ENCODE data around the gene GPATCH4. TPM values are rescaled to one million over a fixed set of nuclear protein-coding genes. Genes with fewer than 3 reads are reported as not detected.

The GPATCH4 gene
- total RNA-seq, 1 donor from 2014 or later = 29.4 TPM

DNA sequence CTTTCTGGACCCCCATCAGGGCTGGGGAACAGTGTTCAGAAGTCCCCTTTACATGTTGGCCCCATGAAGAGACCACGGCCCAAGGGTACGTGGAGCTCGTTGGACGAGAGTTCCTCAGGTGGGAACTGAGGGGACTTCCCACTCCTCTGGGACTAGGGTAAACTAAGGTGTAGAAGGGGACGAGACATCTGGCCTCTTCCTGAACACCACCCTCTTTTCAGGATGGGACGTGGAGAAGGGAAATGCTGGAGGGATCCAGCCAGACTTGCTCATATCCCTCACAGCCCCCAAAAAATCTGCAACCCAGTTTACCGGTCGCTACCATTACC, 7.7 kb downstream of the GPATCH4 start:
- peak in 1 of 2 donors; percentile 40 for DNase-seq (ENCODE audit: low spot score in 2 of 2)
- intact Hi-C loops (cut with DNase I) = no loop called here
- TF ChIP-seq, protein P1, sequence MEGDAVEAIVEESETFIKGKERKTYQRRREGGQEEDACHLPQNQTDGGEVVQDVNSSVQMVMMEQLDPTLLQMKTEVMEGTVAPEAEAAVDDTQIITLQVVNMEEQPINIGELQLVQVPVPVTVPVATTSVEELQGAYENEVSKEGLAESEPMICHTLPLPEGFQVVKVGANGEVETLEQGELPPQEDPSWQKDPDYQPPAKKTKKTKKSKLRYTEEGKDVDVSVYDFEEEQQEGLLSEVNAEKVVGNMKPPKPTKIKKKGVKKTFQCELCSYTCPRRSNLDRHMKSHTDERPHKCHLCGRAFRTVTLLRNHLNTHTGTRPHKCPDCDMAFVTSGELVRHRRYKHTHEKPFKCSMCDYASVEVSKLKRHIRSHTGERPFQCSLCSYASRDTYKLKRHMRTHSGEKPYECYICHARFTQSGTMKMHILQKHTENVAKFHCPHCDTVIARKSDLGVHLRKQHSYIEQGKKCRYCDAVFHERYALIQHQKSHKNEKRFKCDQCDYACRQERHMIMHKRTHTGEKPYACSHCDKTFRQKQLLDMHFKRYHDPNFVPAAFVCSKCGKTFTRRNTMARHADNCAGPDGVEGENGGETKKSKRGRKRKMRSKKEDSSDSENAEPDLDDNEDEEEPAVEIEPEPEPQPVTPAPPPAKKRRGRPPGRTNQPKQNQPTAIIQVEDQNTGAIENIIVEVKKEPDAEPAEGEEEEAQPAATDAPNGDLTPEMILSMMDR (IDR thresholded peaks at IDR 0.05) = no peak
- H3K4me1 ChIP-seq = peaks cover 4 to 10% of the 10 kb centered on the region in 2 donors
- H3K4me3 ChIP-seq = no peak overlapping the region
- H3K36me3 ChIP-seq = peaks cover 3 to 40% of the 10 kb centered on the region in 2 donors
- H3K27me3 ChIP-seq = no peaks in the 10 kb centered on the region
- no peak overlapping the region for H3K27ac ChIP-seq
- no peaks in the 10 kb centered on the region for H3K9me3 ChIP-seq

DNA sequence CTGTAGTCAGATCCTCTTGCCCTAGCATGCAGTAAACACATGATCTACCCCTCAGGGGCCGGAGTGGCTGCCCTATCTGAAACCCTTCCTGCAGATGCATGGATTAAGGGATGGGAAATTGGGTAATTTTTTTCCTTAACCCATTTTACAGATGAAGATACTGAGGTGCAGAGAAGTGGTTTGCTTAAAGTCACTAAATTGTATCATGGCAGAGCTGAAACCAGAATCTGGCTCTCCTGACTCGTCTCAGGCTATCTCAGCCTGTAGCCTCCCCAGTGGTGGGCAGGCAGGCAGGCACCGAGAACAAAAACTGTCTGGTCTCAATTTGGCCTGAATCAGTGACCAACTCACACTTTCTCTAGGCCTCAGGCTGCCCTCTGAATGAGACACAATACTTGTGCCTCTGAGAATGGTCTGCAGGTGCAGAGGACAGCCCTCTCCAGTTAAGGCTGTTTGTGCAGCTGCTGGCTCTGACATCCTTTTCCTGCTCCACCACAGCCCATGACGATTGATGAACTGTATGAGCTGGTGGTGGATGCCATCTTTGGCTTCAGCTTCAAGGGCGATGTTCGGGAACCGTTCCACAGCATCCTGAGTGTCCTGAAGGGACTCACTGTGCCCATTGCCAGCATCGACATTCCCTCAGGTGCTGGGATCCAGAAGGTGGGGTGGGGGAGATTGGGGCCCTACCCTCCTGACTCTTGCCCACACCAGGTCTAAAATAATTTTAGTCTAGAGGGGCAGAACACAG, 8.2 kb downstream of the GPATCH4 start:
- TF ChIP-seq, protein P1 (IDR thresholded peaks at IDR 0.05) = no peak
- Histone ChIP-seq H3K27me3 (no peaks in the 10 kb centered on the region), H3K27ac (peak overlapping the region in 1 of 2 donors; percentile 83), H3K4me1 (peaks cover 4 to 10% of the 10 kb centered on the region in 2 donors), H3K36me3 (peaks cover 3 to 36% of the 10 kb centered on the region in 2 donors), H3K4me3 (no peak overlapping the region), H3K9me3 (no peaks in the 10 kb centered on the region)
- intact Hi-C loops (cut with DNase I) = no loop called here
- DNase-seq (ENCODE audit: low spot score in 2 of 2) = peak in 1 of 2 donors; percentile 53

DNA sequence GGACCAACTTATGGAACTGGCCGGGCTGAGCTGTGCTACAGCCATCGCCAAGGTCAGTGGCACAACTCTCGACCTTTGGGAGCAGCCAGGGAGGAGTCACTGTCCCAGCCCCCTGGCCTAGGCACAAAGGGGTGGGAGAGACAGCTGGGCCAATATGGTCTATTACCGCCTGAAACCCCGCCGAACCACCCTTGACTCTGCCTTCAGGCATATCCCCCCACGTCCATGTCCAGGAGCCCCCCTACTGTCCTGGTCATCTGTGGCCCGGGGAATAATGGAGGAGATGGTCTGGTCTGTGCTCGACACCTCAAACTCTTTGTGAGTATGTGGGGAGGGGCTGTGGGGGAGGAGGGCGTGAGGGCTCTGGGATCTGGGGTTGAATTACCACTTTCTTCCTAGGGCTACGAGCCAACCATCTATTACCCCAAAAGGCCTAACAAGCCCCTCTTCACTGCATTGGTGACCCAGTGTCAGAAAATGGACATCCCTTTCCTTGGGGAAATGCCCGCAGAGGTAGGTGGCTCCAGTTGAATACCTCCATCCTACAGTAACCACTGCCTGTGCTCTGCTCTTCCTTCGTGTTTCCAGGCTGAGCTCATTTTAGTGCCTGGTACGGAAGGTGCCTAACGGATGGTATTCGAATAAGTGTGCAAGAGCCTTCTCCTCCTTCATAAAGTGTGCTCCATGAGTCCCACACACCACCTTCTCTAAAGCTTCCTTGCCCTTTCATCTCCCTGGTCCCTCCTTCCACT, 8.9 kb downstream of the GPATCH4 start:
- Histone ChIP-seq H3K4me3 (peak overlapping the region; percentile 80 to 94), H3K27ac (peak overlapping the region; percentile 82 to 83), H3K9me3 (no peaks in the 10 kb centered on the region), H3K27me3 (no peaks in the 10 kb centered on the region), H3K4me1 (peaks cover 4 to 10% of the 10 kb centered on the region in 2 donors), H3K36me3 (peaks cover 3 to 30% of the 10 kb centered on the region in 2 donors)
- DNase-seq (ENCODE audit: low spot score in 2 of 2) = peak in 1 of 2 donors; percentile 48
- TF ChIP-seq, protein P1 (IDR thresholded peaks at IDR 0.05) = no peak
- intact Hi-C loops (cut with DNase I) = no loop called here

DNA sequence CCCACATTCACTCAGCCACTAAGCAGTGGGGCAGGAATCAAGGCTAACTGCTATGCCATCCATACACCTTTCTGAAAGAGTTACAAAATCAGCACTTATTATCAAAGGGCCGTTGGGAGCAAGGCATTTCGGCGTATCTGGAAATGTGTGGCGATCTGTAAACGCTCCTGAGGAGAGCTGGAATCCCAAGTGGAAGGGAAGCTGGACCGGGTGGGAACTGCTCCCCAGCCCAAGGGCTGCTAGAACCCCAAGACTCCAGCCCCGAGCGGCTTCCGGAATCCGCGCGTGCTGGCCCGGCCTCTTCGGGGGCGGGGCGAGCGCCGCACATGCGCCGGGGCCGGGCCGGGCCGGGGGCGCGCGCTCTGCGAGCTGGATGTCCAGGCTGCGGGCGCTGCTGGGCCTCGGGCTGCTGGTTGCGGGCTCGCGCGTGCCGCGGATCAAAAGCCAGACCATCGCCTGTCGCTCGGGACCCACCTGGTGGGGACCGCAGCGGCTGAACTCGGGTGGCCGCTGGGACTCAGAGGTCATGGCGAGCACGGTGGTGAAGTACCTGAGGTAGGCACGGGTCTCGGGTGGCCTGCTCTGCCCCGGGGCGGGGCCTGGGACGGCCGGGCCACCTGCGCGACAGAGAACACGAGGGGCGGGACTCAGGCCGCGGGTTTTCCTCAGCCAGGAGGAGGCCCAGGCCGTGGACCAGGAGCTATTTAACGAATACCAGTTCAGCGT, 9.7 kb downstream of the GPATCH4 start, which contains the start of gene NAXE:
Gene NAXE, plus strand, starts transcription at position 345 of the 726 bp plus-strand sequence. Its CDS starts 29 bp downstream, at position 374.
- DNase-seq (ENCODE audit: low spot score in 2 of 2) = peak in 1 of 2 donors; percentile 83
- intact Hi-C loops (cut with DNase I) = no loop called here
- H3K4me1 ChIP-seq = peaks cover 4 to 10% of the 10 kb centered on the region in 2 donors

DNA sequence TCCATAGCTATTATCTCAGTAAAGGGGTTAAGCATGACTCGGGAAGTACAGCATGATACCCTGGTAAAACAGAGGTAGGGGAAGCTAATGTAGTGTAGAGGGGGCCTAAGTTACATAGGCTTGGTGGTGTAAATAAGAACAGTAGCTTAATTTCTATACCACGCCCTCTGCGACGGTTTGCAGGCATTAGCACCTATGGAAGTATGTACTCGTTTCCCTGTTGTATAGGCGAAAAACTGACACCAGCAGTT, 10.2 kb downstream of the GPATCH4 start:
- H3K27ac ChIP-seq = peak overlapping the region; percentile 82 to 83
- H3K4me3 ChIP-seq = peak overlapping the region; percentile 80 to 94
- no peaks in the 10 kb centered on the region for H3K9me3 ChIP-seq
- TF ChIP-seq, protein P1 (IDR thresholded peaks at IDR 0.05) = no peak
- no peak for DNase-seq (ENCODE audit: low spot score in 2 of 2)
- intact Hi-C loops (cut with DNase I) = no loop called here
- no peaks in the 10 kb centered on the region for H3K27me3 ChIP-seq
- H3K4me1 ChIP-seq = peaks cover 4 to 10% of the 10 kb centered on the region in 2 donors
- peaks cover 3 to 18% of the 10 kb centered on the region in 2 donors for H3K36me3 ChIP-seq

More for the DNA sequence above, 9.7 kb downstream of the GPATCH4 start, which contains the start of gene NAXE:
- no peaks in the 10 kb centered on the region for H3K9me3 ChIP-seq
- no peaks in the 10 kb centered on the region for H3K27me3 ChIP-seq
- peak within 1 kb of the TSS; percentile 80 to 94 for H3K4me3 ChIP-seq
- TF ChIP-seq, protein P1 (IDR thresholded peaks at IDR 0.05) = no peak
- peaks cover 3 to 23% of the 10 kb centered on the region in 2 donors for H3K36me3 ChIP-seq
- H3K27ac ChIP-seq = peak within 1 kb of the TSS; percentile 82 to 83
